Left lung (tissue), 10 donors: ENCODE data around the gene HDAC10. TPM values are rescaled to one million over a fixed set of nuclear protein-coding genes. Genes with fewer than 3 reads are reported as not detected.

ENCODE experiments used
- ATAC-seq: fragments of 200-7000 bp; cut with Tn5 transposase; one replicate; pipeline ENCODE4 v1.9.1; 2020; ENCODE audit warnings: moderate library complexity
- DNase-seq, 4 donors: peaks; one replicate each; pipeline ENCODE4 v3.0.0-alpha.2; 2013 to 2020
- H3K27ac ChIP-seq, 2 donors: fragments of 200-600 bp; sonication (generic) in 1 of 2; one replicate each; pipeline versions ENCODE4 v1.5.0 to v1.8.0; 2020 to 2021
- H3K27me3 ChIP-seq, 2 donors: fragments of 200-600 bp; sonication (generic) in 1 of 2; one replicate each; pipeline versions ENCODE4 v1.5.0 to v1.8.0; 2020 to 2021
- H3K36me3 ChIP-seq, 2 donors: fragments of 200-600 bp; sonication (generic) in 1 of 2; one replicate each; pipeline versions ENCODE4 v1.5.0 to v1.8.0; 2020 to 2021
- H3K4me1 ChIP-seq, 2 donors: fragments of 200-600 bp; one replicate each; pipeline ENCODE4 v1.8.0; 2021
- H3K4me3 ChIP-seq, 2 donors: fragments of 200-600 bp; sonication (generic) in 1 of 2; one replicate each; pipeline versions ENCODE4 v1.5.0 to v1.8.0; 2020 to 2021; ENCODE audit warnings: mild to moderate bottlenecking in 1 of 2
- H3K9me3 ChIP-seq, 2 donors: fragments of 200-600 bp; sonication (generic) in 1 of 2; one replicate each; pipeline versions ENCODE4 v1.5.0 to v1.8.0; 2020 to 2021
- intact Hi-C, 2 donors: fragments of 100-400 bp; cut with DNase I; formaldehyde crosslinking; loops; one replicate each; pipeline versions ENCODE4 v1.11.2 to v1.14.2; 2022
- polyA plus RNA-seq, 6 donors: library from polyadenylated mRNA; unstranded; fragments of 120-200 nt; gene quantifications; one replicate each; pipeline ENCODE4 v1.2.1, GENCODE V29; 2013; ENCODE audit not compliant: insufficient read length in 6 of 6
- total RNA-seq, 2 donors: library from RNA; stranded (reverse); fragmentation: NEBNext Ultra II Directional; extraction: Animal tissue kit (Norgen Biotek cat#: 25700); gene quantifications; one replicate each; pipeline ENCODE4 v1.2.1, GENCODE V29; 2021
- TF ChIP-seq, protein P1 (sequence below), 2 donors: fragments of 200-600 bp; sonication (generic) in 1 of 2; IDR thresholded peaks; one replicate each; pipeline versions ENCODE4 v1.5.0 to v1.8.0; 2021; ENCODE audit warnings: antibody characterized with exemption in 2 of 2
- donor health status: DM: no; HTN: yes; CAD: no.
- donor health status: DM: no; HTN: no; CAD: no.

HDAC10 gene
- total and polyA plus RNA-seq, 8 donors = 23.9 to 42.2 (median 36.7) TPM

DNA sequence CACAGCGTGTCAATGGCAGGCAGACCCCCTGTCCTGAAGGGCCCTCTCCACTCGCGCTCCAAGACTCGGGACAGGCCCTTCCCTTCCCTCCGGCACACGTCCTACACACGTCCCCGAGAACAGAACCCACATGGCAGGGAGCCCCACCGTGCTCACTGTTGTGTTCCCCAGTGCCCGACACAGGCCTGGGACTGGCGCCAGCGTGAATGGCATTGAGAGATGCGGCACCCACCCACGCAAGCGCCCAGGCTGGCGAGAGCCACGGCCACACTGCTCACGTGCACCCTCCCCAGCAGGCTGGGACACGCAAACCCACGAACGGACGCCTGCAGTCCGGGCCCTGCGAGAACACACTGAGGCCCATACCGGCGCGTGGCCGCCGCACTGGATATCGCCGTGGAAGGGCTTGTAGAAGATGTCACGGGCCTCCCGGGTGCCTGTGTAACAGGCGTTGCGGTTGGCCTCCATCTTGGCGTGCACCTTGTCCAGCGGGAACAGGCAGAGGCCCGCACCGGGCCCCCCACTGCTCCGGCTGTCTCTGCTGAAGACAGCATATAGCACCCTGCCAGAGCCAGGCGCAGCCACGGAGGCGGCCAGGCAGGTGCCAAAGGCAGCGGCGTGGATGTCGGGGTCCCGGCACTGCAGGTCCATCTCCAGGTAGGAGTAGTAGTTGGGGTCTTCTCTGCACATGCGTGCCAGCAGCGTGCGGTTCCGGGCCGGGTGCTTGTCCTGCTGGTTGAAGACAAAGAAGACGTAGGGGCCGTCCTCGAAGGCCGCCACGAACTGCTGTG is 38.3 kb upstream of the HDAC10 start:
- H3K27me3 ChIP-seq = peaks cover 0 to 24% of the 10 kb centered on the region in 2 donors
- no peaks in the 10 kb centered on the region for H3K9me3 ChIP-seq
- ATAC-seq (no peak), DNase-seq (no peak)
- H3K4me1 ChIP-seq = peaks cover 21 to 29% of the 10 kb centered on the region in 2 donors
- intact Hi-C loops = no loop called here
- no peak overlapping the region for H3K4me3 ChIP-seq
- TF ChIP-seq, protein P1, sequence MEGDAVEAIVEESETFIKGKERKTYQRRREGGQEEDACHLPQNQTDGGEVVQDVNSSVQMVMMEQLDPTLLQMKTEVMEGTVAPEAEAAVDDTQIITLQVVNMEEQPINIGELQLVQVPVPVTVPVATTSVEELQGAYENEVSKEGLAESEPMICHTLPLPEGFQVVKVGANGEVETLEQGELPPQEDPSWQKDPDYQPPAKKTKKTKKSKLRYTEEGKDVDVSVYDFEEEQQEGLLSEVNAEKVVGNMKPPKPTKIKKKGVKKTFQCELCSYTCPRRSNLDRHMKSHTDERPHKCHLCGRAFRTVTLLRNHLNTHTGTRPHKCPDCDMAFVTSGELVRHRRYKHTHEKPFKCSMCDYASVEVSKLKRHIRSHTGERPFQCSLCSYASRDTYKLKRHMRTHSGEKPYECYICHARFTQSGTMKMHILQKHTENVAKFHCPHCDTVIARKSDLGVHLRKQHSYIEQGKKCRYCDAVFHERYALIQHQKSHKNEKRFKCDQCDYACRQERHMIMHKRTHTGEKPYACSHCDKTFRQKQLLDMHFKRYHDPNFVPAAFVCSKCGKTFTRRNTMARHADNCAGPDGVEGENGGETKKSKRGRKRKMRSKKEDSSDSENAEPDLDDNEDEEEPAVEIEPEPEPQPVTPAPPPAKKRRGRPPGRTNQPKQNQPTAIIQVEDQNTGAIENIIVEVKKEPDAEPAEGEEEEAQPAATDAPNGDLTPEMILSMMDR (IDR thresholded peaks at IDR 0.05) = no peak
- no peak overlapping the region for H3K27ac ChIP-seq
- peaks cover 0 to 64% of the 10 kb centered on the region in 2 donors for H3K36me3 ChIP-seq

GRCh38 chr22:50287731-50288130 is 36.7 kb upstream of the HDAC10 start:
- no peak for DNase-seq
- peaks cover 0 to 10% of the 10 kb centered on the region in 2 donors for H3K27me3 ChIP-seq
- ATAC-seq = no peak
- H3K9me3 ChIP-seq = no peaks in the 10 kb centered on the region
- H3K36me3 ChIP-seq = peaks cover 0 to 80% of the 10 kb centered on the region in 2 donors
- H3K27ac ChIP-seq = no peak overlapping the region
- TF ChIP-seq, protein P1 (IDR thresholded peaks at IDR 0.05) = no peak
- no peak overlapping the region for H3K4me3 ChIP-seq
- intact Hi-C loops = no loop called here
- H3K4me1 ChIP-seq = peaks cover 6 to 13% of the 10 kb centered on the region in 2 donors

DNA sequence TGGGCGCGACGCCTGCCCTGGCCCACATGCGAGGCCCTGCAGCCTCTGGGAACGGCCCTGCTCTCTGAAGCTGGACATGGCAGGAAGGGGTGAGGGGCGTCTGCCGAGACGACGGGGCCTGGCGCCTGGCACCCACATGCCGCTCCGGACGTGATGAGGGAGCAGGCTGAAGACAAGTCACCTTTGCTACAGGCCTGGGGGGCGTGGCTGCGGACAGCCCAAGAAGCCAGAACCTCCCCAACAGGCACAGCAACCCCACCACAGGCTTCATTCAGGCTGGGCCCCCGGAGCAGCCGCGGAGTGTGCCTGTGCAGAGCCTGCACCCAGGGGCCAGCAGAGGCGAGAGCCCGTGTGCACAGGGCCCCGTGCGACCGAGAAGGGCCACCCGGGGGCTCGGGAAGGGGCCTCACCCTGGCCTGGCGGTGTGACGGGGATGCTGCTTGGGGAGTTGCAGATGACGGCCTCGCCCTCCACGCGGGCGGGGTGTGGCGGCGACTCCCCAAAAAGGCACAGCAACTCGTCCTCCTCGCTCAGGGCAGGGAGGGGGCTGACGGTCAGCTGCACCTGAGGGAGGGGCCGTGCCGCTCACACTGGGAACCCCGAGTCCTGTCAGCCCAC is 35.7 kb upstream of the HDAC10 start:
- DNase-seq (no peak), ATAC-seq (no peak)
- Histone ChIP-seq H3K27ac (no peak overlapping the region), H3K4me1 (peaks cover 0 to 4% of the 10 kb centered on the region in 2 donors), H3K9me3 (no peaks in the 10 kb centered on the region), H3K27me3 (peaks cover 0 to 3% of the 10 kb centered on the region in 2 donors), H3K4me3 (no peak overlapping the region), H3K36me3 (peaks cover 2 to 89% of the 10 kb centered on the region in 2 donors)
- TF ChIP-seq, protein P1 (IDR thresholded peaks at IDR 0.05) = no peak
- intact Hi-C loops = no loop called here

GRCh38 chr22:50286275-50286674 is 35.2 kb upstream of the HDAC10 start:
- DNase-seq = no peak
- Histone ChIP-seq H3K27ac (no peak overlapping the region), H3K27me3 (no peaks in the 10 kb centered on the region), H3K4me3 (no peak overlapping the region), H3K9me3 (no peaks in the 10 kb centered on the region), H3K36me3 (peaks cover 5 to 94% of the 10 kb centered on the region in 2 donors), H3K4me1 (no peaks in the 10 kb centered on the region)
- no peak for ATAC-seq
- TF ChIP-seq, protein P1 (IDR thresholded peaks at IDR 0.05) = no peak
- intact Hi-C loops = no loop called here

- H3K27me3 ChIP-seq = no peaks in the 10 kb centered on the region
- intact Hi-C loops = no loop called here
- TF ChIP-seq, protein P1 (IDR thresholded peaks at IDR 0.05) = no peak
- H3K9me3 ChIP-seq = no peaks in the 10 kb centered on the region
- H3K4me1 ChIP-seq = no peaks in the 10 kb centered on the region
- peaks cover 5 to 95% of the 10 kb centered on the region in 2 donors for H3K36me3 ChIP-seq
- H3K4me3 ChIP-seq = no peak overlapping the region
- no peak for DNase-seq
- no peak overlapping the region for H3K27ac ChIP-seq
- ATAC-seq = no peak
Measured at GRCh38 chr22:50285568-50286229, 34.6 kb upstream of the HDAC10 start.
